KMS-11 (cell line): ENCODE results near the gene CCDC85A.
A peak's percentile ranks its signal among the peaks of the same experiment; 100 is the strongest.

Source experiments
- H2AFZ ChIP-seq: fragments of 200-600 bp; sonication (generic); 2 replicates; pipeline ENCODE4 v1.6.1; 2016; ENCODE audit warnings: antibody characterized with exemption, mixed run types, low read depth
- H3K27ac ChIP-seq: fragments of 200-600 bp; sonication (generic); 2 replicates; pipeline ENCODE4 v1.6.1; 2016; ENCODE audit warnings: mild to moderate bottlenecking, mixed run types
- H3K27me3 ChIP-seq: fragments of 200-600 bp; sonication (generic); 2 replicates; pipeline ENCODE4 v1.6.1; 2017; ENCODE audit warnings: mild to moderate bottlenecking, low read depth, mixed run types, moderate library complexity; ENCODE audit not compliant: insufficient read depth
- H3K36me3 ChIP-seq: fragments of 200-600 bp; sonication (generic); 2 replicates; pipeline ENCODE4 v1.6.1; 2017; ENCODE audit warnings: mild to moderate bottlenecking, mixed run types; ENCODE audit not compliant: insufficient read depth
- H3K4me1 ChIP-seq: fragments of 200-600 bp; sonication (generic); 2 replicates; pipeline ENCODE4 v1.6.1; 2016; ENCODE audit warnings: mild to moderate bottlenecking, low read depth, mixed run types; ENCODE audit not compliant: poor library complexity, severe bottlenecking
- H3K4me2 ChIP-seq: fragments of 200-600 bp; sonication (generic); 2 replicates; pipeline ENCODE4 v1.7.0; 2016; ENCODE audit warnings: mild to moderate bottlenecking, mixed run types
- H3K4me3 ChIP-seq: fragments of 200-600 bp; sonication (generic); IDR thresholded peaks from 2 replicates; pipeline ENCODE4 v1.6.1; 2017; ENCODE audit warnings: low read depth, low read length, mixed read lengths; ENCODE audit not compliant: insufficient read depth
- H3K79me2 ChIP-seq: fragments of 200-600 bp; sonication (generic); 2 replicates; pipeline ENCODE4 v1.6.1; 2016; ENCODE audit warnings: low read depth, mixed run types; ENCODE audit not compliant: insufficient read depth
- H3K9ac ChIP-seq: fragments of 200-600 bp; sonication (generic); 2 replicates; pipeline ENCODE4 v1.6.1; 2016; ENCODE audit warnings: mild to moderate bottlenecking, mixed run types
- H4K20me1 ChIP-seq: fragments of 200-600 bp; sonication (generic); 2 replicates; pipeline ENCODE4 v1.6.1; 2016; ENCODE audit warnings: mild to moderate bottlenecking, mixed run types; ENCODE audit not compliant: insufficient read depth
- CTCF ChIP-seq: fragments of 200-600 bp; sonication (generic); conservative IDR thresholded peaks from 2 replicates; pipeline ENCODE4 v1.6.1; 2017; ENCODE audit warnings: low read depth, mild to moderate bottlenecking, antibody characterized with exemption, low read length, moderate library complexity, mixed read lengths

Gene CCDC85A

DNA sequence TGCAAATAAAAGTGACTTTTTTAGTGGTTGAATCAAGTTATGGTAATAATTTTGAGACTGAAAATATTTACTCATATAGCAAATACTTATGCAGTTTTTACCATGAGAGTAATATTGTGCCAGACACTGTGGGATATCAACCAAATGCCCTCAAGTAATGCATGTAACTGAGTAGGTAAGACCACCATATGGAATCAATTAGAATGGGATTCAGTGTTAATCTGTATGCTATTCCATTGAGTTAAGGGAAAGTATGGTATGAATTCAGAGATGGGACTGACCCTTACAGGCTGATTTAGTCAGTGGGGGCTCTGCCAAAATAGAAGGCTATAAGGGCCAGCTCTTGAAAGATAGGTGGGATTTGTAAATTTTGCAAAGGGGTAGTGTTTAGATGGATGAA, 131.6 kb downstream of the CCDC85A start:
- H4K20me1 ChIP-seq: no peaks in the 10 kb centered on the region
- H3K4me1 ChIP-seq: no peaks in the 10 kb centered on the region
- no peaks in the 10 kb centered on the region for H3K36me3 ChIP-seq
- H3K27ac ChIP-seq: no peak overlapping the region
- no peak overlapping the region for H2AFZ ChIP-seq
- H3K4me3 ChIP-seq: no peak overlapping the region
- H3K27me3 ChIP-seq: no peaks in the 10 kb centered on the region
- no peak overlapping the region for H3K9ac ChIP-seq
- H3K79me2 ChIP-seq: no peaks in the 10 kb centered on the region
- no peak overlapping the region for H3K4me2 ChIP-seq
- no peak for TF ChIP-seq CTCF

DNA sequence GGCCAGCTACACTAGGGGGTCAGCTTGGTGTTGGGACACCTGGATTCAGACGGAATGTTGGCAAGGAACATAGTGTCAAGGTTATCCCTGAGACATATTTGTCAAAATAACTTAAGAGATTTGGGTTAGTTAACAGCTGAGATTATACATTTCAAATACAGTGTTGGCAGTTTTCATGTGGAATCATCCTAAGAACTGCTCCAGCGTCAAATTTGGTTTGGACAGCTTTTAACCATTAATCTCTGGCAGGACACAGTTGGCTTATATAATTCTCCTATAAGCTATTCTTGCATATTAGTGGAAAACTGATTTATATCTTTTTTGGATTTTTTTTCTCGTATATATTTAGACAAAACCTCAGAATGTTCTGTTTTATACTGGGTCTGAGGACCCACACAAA, 132.2 kb downstream of the CCDC85A start:
- no peak for TF ChIP-seq CTCF
- Histone ChIP-seq H3K9ac (no peak overlapping the region), H3K4me1 (no peaks in the 10 kb centered on the region), H2AFZ (no peak overlapping the region), H3K79me2 (no peaks in the 10 kb centered on the region), H3K4me2 (no peak overlapping the region), H3K36me3 (no peaks in the 10 kb centered on the region), H4K20me1 (no peaks in the 10 kb centered on the region), H3K4me3 (no peak overlapping the region), H3K27me3 (no peaks in the 10 kb centered on the region), H3K27ac (no peak overlapping the region)

DNA sequence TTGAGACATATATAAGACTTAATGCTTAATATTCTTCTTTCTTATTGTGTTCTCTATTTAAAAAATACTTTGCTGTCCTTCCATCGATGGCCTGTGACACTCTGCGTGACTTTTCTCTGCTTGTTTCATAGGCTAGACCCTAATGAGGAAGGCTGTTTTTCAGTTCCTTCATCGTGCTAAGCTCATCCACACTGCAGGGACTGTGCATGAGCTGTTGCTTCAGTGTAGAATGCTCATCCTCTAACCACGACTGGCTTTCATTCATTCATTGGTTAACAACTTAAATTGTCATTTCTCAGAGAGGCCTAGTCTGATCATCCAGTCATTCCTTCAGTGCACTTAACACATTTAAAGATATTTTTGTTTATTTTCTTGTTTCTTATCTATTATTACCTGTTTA, 134.4 kb downstream of the CCDC85A start:
- H3K79me2 ChIP-seq: no peaks in the 10 kb centered on the region
- H3K4me2 ChIP-seq: no peak overlapping the region
- no peaks in the 10 kb centered on the region for H3K4me1 ChIP-seq
- H3K27ac ChIP-seq: no peak overlapping the region
- H3K36me3 ChIP-seq: no peaks in the 10 kb centered on the region
- no peak overlapping the region for H3K9ac ChIP-seq
- H3K27me3 ChIP-seq: no peaks in the 10 kb centered on the region
- H2AFZ ChIP-seq: no peak overlapping the region
- no peak overlapping the region for H3K4me3 ChIP-seq
- TF ChIP-seq CTCF: no peak
- no peaks in the 10 kb centered on the region for H4K20me1 ChIP-seq

- H3K4me2 ChIP-seq: peak overlapping the region; percentile 40
- H3K79me2 ChIP-seq: no peaks in the 10 kb centered on the region
- peak overlapping the region; percentile 34; the same call in 1 of the 2 replicates for H3K27ac ChIP-seq
- peak overlapping the region; percentile 29; the same call in 1 of the 2 replicates for H2AFZ ChIP-seq
- H3K36me3 ChIP-seq: no peaks in the 10 kb centered on the region
- no peak overlapping the region for H3K4me3 ChIP-seq
- peak overlapping the region; percentile 2; the same call in 1 of the 2 replicates for H3K9ac ChIP-seq
- TF ChIP-seq CTCF: no peak
- peaks cover 27% of the 10 kb centered on the region for H3K4me1 ChIP-seq
- no peaks in the 10 kb centered on the region for H3K27me3 ChIP-seq
- no peaks in the 10 kb centered on the region for H4K20me1 ChIP-seq
Measured at GRCh38 chr2:56325661-56326345, 142.0 kb downstream of the CCDC85A start.
